K562 (cell line): ENCODE results near the gene DYNC1I2. TPM values are rescaled to one million over a fixed set of nuclear protein-coding genes. Genes with fewer than 3 reads are reported as not detected.

ENCODE experiments used
- ATF1 ChIP-seq, 2 experiments: fragments of 450-650 bp in 1 of 2; IDR thresholded peaks; 2 replicates each; pipeline ENCODE4 v1.6.1; 2016; ENCODE audit warnings: missing compliant biosample characterization in 1 of 2, missing genetic modification characterization in 1 of 2
- CC2D1A ChIP-seq: fragments of 450-650 bp; IDR thresholded peaks from 2 replicates; pipeline ENCODE4 v1.6.1; 2017; ENCODE audit warnings: mild to moderate bottlenecking
- EP300 ChIP-seq: IDR thresholded peaks from 2 replicates; pipeline ENCODE4 v1.6.1; 2012; ENCODE audit warnings: low read length, improper control_type of control experiment
- ERF ChIP-seq: fragments of 450-650 bp; formaldehyde crosslinking; IDR thresholded peaks from 2 replicates; pipeline ENCODE4 v1.4.0; 2020; ENCODE audit warnings: mild to moderate bottlenecking, mixed read lengths
- MCM5 ChIP-seq: fragments of 450-650 bp; IDR thresholded peaks from 2 replicates; pipeline ENCODE4 v1.6.1; 2016; ENCODE audit warnings: low read depth
- PTRF ChIP-seq: fragments of 450-650 bp; IDR thresholded peaks from 2 replicates; pipeline ENCODE4 v1.6.1; 2016; ENCODE audit warnings: mild to moderate bottlenecking, missing genetic modification characterization, missing compliant biosample characterization
- SIN3B ChIP-seq: fragments of 450-650 bp; IDR thresholded peaks from 2 replicates; pipeline ENCODE4 v1.6.1; 2017; ENCODE audit warnings: low read depth, mild to moderate bottlenecking, moderate library complexity
- SRF ChIP-seq, 2 experiments: fragments of 250-450, 450-650 bp in 1 of 2; sonication (Bioruptor Pico) in 1 of 2; sonication (generic) in 1 of 2; formaldehyde crosslinking; IDR thresholded peaks; 2 replicates each; pipeline versions ENCODE4 v1.5.0 to v1.5.1; 2020 to 2022; ENCODE audit warnings: mild to moderate bottlenecking in 1 of 2, missing genetic modification reagents in 1 of 2
- SUPT5H ChIP-seq: fragments of 450-650 bp; IDR thresholded peaks from 2 replicates; pipeline ENCODE4 v1.6.1; 2016
- ZNF12 ChIP-seq: sonication (generic); formaldehyde crosslinking; IDR thresholded peaks from 2 replicates; pipeline ENCODE4 v1.4.0; 2020; ENCODE audit warnings: mild to moderate bottlenecking, missing genetic modification reagents
- polyA plus RNA-seq, 8 experiments: library from polyadenylated mRNA; depleted of rRNA in 4 of 8; stranded (reverse) in 5 of 8; unstranded in 3 of 8; fragments of >200 nt; fragmentation: Nextera tagmentation in 2 of 8; fragmentation: Illumina TruSeq in 1 of 8; extraction: Ambion mirVana in 2 of 8; extraction: Trizol in 1 of 8; gene quantifications; 2 replicates each; pipeline versions ENCODE4 v1.2.1 to v1.2.3, GENCODE V29; 2011 to 2014; ENCODE audit warnings: inconsistent platforms in 1 of 8, missing spikeins in 1 of 8
- total RNA-seq, 7 experiments: library from RNA; depleted of rRNA in 6 of 7; stranded (reverse); fragments of >200 nt in 6 of 7; fragmentation: Illumina TruSeq in 2 of 7; extraction: Trizol in 2 of 7; gene quantifications; 2 replicates each; pipeline versions ENCODE4 v1.2.1 to v1.2.3, GENCODE V29; 2011 to 2021; ENCODE audit warnings: low replicate concordance in 1 of 7
- TF ChIP-seq, protein P1 (sequence below), 2 experiments: fragments of 450-650 bp; formaldehyde crosslinking in 1 of 2; IDR thresholded peaks; 2 replicates each; pipeline versions ENCODE4 v1.4.0 to v1.6.1; 2014 to 2020; ENCODE audit warnings: mild to moderate bottlenecking in 2 of 2, borderline replicate concordance in 1 of 2, low read depth in 1 of 2
- TF ChIP-seq, protein P2 (sequence below), 2 experiments: fragments of 450-650 bp; IDR thresholded peaks; 2 replicates each; pipeline ENCODE4 v1.6.1; 2018; ENCODE audit warnings: mild to moderate bottlenecking in 2 of 2, low read depth in 1 of 2; ENCODE audit not compliant: partially characterized antibody in 2 of 2
- TF ChIP-seq, protein P3 (sequence below): fragments of 450-650 bp; conservative IDR thresholded peaks from 2 replicates; pipeline ENCODE4 v1.6.1; 2016; ENCODE audit warnings: missing genetic modification characterization, low read depth, mild to moderate bottlenecking, missing compliant biosample characterization, moderate library complexity

Gene DYNC1I2
- total and polyA plus RNA-seq, 9 of the 15 experiments (the other 6 are each of a cell fraction or from before 2014, with no cell fraction given) = 59.1 to 204 (median 100) TPM

DNA sequence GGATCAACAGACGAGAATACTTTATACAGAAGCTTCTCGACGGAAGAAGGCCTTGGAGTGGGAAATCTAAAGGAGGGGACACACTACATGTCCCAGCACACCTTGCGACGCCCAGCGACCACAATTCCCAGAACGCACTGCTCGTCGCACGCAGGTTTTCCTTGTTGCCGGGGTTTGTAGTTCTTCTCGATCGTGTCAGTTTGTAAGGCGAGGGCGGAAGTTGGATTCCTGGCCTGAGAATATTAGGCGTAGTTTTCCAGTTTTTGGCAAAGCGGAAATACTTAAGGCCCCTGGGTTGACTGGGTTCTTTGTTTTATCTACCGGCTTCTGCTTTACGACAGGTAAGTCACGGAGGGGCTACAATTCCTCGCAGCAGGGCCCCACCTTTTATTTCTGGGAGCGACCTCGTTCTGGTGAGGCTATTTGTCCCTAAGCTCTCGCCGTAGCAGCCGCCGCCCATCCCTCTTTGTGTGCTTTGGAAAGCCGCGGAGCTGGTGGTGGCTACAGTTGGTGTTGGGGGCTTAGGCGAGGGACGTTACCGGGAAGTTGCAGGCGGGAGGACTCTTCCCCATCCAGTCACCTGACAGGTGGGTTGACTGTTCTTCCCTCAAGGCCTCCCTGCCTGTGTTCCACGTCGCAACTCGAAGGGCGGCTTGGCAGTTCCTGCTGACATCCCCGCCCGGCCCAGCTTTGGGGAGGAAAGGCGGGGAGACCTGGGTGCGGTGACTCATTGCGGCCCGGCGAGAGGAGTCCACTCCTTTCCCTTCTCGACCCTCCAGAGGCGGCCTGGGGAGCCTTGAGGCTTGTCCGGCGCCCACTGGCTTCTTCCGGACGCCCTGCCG lies at the start of gene DYNC1I2 (continued):
- TF ChIP-seq, protein P1, sequence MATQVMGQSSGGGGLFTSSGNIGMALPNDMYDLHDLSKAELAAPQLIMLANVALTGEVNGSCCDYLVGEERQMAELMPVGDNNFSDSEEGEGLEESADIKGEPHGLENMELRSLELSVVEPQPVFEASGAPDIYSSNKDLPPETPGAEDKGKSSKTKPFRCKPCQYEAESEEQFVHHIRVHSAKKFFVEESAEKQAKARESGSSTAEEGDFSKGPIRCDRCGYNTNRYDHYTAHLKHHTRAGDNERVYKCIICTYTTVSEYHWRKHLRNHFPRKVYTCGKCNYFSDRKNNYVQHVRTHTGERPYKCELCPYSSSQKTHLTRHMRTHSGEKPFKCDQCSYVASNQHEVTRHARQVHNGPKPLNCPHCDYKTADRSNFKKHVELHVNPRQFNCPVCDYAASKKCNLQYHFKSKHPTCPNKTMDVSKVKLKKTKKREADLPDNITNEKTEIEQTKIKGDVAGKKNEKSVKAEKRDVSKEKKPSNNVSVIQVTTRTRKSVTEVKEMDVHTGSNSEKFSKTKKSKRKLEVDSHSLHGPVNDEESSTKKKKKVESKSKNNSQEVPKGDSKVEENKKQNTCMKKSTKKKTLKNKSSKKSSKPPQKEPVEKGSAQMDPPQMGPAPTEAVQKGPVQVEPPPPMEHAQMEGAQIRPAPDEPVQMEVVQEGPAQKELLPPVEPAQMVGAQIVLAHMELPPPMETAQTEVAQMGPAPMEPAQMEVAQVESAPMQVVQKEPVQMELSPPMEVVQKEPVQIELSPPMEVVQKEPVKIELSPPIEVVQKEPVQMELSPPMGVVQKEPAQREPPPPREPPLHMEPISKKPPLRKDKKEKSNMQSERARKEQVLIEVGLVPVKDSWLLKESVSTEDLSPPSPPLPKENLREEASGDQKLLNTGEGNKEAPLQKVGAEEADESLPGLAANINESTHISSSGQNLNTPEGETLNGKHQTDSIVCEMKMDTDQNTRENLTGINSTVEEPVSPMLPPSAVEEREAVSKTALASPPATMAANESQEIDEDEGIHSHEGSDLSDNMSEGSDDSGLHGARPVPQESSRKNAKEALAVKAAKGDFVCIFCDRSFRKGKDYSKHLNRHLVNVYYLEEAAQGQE (IDR thresholded peaks at IDR 0.05; ENCODE audit: borderline replicate concordance) = peak; percentile 94
- TF ChIP-seq, protein P1 (CRISPR knock-in tag; IDR thresholded peaks at IDR 0.05; ENCODE audit: low read depth) = no peak
- TF ChIP-seq, protein P2, sequence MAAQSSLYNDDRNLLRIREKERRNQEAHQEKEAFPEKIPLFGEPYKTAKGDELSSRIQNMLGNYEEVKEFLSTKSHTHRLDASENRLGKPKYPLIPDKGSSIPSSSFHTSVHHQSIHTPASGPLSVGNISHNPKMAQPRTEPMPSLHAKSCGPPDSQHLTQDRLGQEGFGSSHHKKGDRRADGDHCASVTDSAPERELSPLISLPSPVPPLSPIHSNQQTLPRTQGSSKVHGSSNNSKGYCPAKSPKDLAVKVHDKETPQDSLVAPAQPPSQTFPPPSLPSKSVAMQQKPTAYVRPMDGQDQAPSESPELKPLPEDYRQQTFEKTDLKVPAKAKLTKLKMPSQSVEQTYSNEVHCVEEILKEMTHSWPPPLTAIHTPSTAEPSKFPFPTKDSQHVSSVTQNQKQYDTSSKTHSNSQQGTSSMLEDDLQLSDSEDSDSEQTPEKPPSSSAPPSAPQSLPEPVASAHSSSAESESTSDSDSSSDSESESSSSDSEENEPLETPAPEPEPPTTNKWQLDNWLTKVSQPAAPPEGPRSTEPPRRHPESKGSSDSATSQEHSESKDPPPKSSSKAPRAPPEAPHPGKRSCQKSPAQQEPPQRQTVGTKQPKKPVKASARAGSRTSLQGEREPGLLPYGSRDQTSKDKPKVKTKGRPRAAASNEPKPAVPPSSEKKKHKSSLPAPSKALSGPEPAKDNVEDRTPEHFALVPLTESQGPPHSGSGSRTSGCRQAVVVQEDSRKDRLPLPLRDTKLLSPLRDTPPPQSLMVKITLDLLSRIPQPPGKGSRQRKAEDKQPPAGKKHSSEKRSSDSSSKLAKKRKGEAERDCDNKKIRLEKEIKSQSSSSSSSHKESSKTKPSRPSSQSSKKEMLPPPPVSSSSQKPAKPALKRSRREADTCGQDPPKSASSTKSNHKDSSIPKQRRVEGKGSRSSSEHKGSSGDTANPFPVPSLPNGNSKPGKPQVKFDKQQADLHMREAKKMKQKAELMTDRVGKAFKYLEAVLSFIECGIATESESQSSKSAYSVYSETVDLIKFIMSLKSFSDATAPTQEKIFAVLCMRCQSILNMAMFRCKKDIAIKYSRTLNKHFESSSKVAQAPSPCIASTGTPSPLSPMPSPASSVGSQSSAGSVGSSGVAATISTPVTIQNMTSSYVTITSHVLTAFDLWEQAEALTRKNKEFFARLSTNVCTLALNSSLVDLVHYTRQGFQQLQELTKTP (IDR thresholded peaks at IDR 0.05; ENCODE audit: low read depth in 1 of 2, partially characterized antibody in 2 of 2) = peak; percentile 64 to 99
- peak; percentile 88 for TF ChIP-seq SUPT5H
- 0 out of 2 replicates have a peak, but pooled peaks have one; percentile 51 for TF ChIP-seq ERF (CRISPR knock-in tag)
- TF ChIP-seq ZNF12 (CRISPR knock-in tag) = peak; percentile 62; the same call in 1 of the 2 replicates
- peak; percentile 5; the same call in 1 of the 2 replicates for TF ChIP-seq EP300
- no peak for TF ChIP-seq MCM5
- no peak for TF ChIP-seq SRF (CRISPR knock-in tag; IDR thresholded peaks at IDR 0.05)
- no peak for TF ChIP-seq PTRF (tag)
- peak; percentile 66; the same call in 1 of the 2 replicates for TF ChIP-seq CC2D1A
- TF ChIP-seq, protein P3, sequence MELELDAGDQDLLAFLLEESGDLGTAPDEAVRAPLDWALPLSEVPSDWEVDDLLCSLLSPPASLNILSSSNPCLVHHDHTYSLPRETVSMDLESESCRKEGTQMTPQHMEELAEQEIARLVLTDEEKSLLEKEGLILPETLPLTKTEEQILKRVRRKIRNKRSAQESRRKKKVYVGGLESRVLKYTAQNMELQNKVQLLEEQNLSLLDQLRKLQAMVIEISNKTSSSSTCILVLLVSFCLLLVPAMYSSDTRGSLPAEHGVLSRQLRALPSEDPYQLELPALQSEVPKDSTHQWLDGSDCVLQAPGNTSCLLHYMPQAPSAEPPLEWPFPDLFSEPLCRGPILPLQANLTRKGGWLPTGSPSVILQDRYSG (tag) = peak; percentile 84
- no peak for TF ChIP-seq ATF1 (CRISPR knock-in tag; IDR thresholded peaks at IDR 0.05)
- peak; percentile 96 for TF ChIP-seq ATF1 (tag; IDR thresholded peaks at IDR 0.05)
- TF ChIP-seq SIN3B = 0 out of 2 replicates have a peak, but pooled peaks have one; percentile 66
